HEK293T (cell line): ENCODE data around the gene ZNF580.

Experiments used
- CTCF ChIA-PET: fragments of 350-600 bp; formaldehyde crosslinking; extraction: SDS; loops from one replicate; lab custom pipeline; 2021; ENCODE audit warnings: antibody characterized with exemption, inconsistent platforms; lab: Yijun Ruan, JAX
- POLR2A ChIA-PET: fragments of 350-600 bp; formaldehyde crosslinking; extraction: SDS; loops from one replicate; lab custom pipeline; 2020; ENCODE audit warnings: antibody characterized with exemption, inconsistent platforms; lab: Yijun Ruan, JAX
- DNase-seq: peaks from one replicate; pipeline ENCODE4 v3.0.0; 2012; ENCODE audit warnings: mixed read lengths; ENCODE audit errors: extremely low spot score
- ARNT ChIP-seq: fragments of 450-650 bp; IDR thresholded peaks from 2 replicates; pipeline ENCODE4 v1.6.1; 2017; ENCODE audit warnings: mild to moderate bottlenecking
- BHLHE40 ChIP-seq: fragments of 450-650 bp; IDR thresholded peaks from 2 replicates; pipeline ENCODE4 v1.6.1; 2016; ENCODE audit warnings: mild to moderate bottlenecking, moderate library complexity, borderline replicate concordance
- CTBP1 ChIP-seq: fragments of 450-650 bp; IDR thresholded peaks from 2 replicates; pipeline ENCODE4 v1.6.1; 2016; ENCODE audit warnings: borderline replicate concordance
- ELF4 ChIP-seq: fragments of 450-650 bp; IDR thresholded peaks from 2 replicates; pipeline ENCODE4 v1.6.1; 2017; ENCODE audit warnings: antibody characterized with exemption
- FOXA1 ChIP-seq: fragments of 450-650 bp; IDR thresholded peaks from 2 replicates; pipeline ENCODE4 v1.6.1; 2016; ENCODE audit warnings: mild to moderate bottlenecking
- FOXK2 ChIP-seq: fragments of 450-650 bp; IDR thresholded peaks from 2 replicates; pipeline ENCODE4 v1.6.1; 2016; ENCODE audit warnings: mild to moderate bottlenecking
- FOXM1 ChIP-seq: fragments of 450-650 bp; IDR thresholded peaks from 2 replicates; pipeline ENCODE4 v1.6.1; 2017; ENCODE audit warnings: mild to moderate bottlenecking, borderline replicate concordance
- HDGF ChIP-seq: fragments of 450-650 bp; IDR thresholded peaks from 2 replicates; pipeline ENCODE4 v1.6.1; 2017; ENCODE audit warnings: antibody characterized with exemption, borderline replicate concordance
- L3MBTL2 ChIP-seq: fragments of 450-650 bp; conservative IDR thresholded peaks from 2 replicates; pipeline ENCODE4 v1.6.1; 2016; ENCODE audit warnings: mild to moderate bottlenecking
- LEF1 ChIP-seq: fragments of 450-650 bp; IDR thresholded peaks from 2 replicates; pipeline ENCODE4 v1.6.1; 2017; ENCODE audit warnings: mild to moderate bottlenecking, borderline replicate concordance
- NFRKB ChIP-seq: fragments of 450-650 bp; IDR thresholded peaks from 2 replicates; pipeline ENCODE4 v1.6.1; 2016; ENCODE audit warnings: mild to moderate bottlenecking, moderate library complexity
- SP1 ChIP-seq: fragments of 450-650 bp; IDR thresholded peaks from 2 replicates; pipeline ENCODE4 v1.6.1; 2017
- SUZ12 ChIP-seq: fragments of 450-650 bp; IDR thresholded peaks from 2 replicates; pipeline ENCODE4 v1.6.1; 2016; ENCODE audit warnings: mild to moderate bottlenecking
- TARDBP ChIP-seq: fragments of 450-650 bp; IDR thresholded peaks from 2 replicates; pipeline ENCODE4 v1.6.1; 2016
- ZNF384 ChIP-seq: fragments of 450-650 bp; IDR thresholded peaks from 2 replicates; pipeline ENCODE4 v1.6.1; 2016
- TF ChIP-seq, protein P1 (sequence below): fragments of 450-650 bp; IDR thresholded peaks from 2 replicates; pipeline ENCODE4 v1.6.1; 2016

ZNF580 gene, protein sequence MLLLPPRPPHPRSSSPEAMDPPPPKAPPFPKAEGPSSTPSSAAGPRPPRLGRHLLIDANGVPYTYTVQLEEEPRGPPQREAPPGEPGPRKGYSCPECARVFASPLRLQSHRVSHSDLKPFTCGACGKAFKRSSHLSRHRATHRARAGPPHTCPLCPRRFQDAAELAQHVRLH

DNA sequence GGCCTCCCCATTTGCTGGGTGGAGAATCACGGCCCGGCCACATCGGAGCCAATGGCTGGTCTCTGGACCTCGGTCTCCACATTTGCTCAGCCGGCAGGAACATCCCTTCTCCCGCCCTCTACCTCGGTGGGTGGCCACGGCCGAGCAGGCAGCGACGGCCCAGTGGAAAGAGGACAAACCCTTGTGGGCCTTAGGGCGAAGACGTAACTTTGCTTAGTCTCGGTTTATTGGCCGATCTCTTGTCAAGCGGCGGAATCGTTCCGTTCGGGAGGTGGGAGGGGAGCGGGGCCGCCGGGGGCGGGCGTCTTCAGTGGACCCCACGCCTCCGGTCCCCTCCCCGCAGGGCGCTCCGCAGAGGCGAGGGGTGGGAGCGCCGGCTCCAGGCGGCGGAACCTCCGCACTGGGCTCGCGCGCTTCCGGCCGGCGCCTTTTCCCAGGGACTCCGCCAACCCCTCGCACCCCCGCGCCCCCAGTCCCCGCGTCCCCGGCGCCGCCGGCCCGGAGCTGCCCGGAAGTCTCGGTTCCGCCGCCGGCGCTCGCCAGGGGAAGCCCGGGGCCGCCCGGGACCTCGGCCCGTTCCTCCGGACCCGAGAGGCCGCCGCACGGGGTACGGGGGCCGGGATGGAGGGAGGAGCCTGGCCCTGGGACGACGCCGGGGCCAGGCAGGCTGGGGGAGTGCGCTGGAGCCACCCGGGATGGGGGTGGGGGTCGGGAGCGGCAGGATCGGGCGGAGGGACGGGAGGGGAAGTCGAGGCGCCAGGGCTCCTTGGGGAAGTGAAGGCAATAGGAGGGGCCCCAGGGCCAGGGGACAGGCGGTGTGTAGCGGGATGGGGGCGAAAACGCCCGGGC is at the start of gene ZNF580:
Gene ZNF580 (plus strand): TSS at position 426 of the 849 bp plus-strand sequence. CDS start 1,507 bp downstream, outside the sequence.
- POLR2A ChIA-PET: interaction anchor here (1.5 to 1.8 kb wide), 3 partner anchors 14 to 37 kb away, joined by 3 read pairs; partner anchors contain the start of gene U2AF2
- CTCF ChIA-PET: interaction anchor here (0.7 to 1.3 kb wide), 2 partner anchors 12 to 41 kb away, joined by 4 to 5 read pairs; partner anchors contain the start of gene ZNF524
- DNase-seq: peak; percentile 66
- TF ChIP-seq FOXM1 (peak; percentile 11; the same call in 1 of the 2 replicates), FOXA1 (no peak)

DNA sequence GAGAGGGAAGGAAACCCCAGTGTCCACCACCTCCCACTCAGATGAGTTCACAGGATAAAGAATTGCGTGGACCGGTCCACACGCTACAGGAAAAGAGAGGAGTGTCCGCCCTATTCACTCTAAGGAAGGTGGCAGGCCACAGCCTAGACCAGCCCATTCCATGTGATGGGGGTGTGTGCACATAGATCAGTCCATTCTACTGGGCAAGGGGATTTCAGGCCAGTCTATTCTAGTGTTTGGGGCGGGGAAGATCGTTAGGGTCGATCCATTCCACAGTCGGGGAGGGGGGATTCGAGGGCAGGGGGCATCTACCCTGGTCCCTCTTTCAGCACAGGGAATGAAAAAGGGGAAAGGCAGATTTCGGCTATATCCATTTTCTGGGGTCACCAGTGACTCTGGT is 49.2 kb upstream of the ZNF580 start:
- peak; percentile 26 for DNase-seq
- ChIA-PET CTCF (no interaction called here), POLR2A (interaction anchor here (1.0 kb wide), 1 partner anchor 8 kb away, joined by 4 read pairs; the partner anchor contains the start of gene FIZ1)
- TF ChIP-seq FOXA1: no peak
- TF ChIP-seq, protein P1, sequence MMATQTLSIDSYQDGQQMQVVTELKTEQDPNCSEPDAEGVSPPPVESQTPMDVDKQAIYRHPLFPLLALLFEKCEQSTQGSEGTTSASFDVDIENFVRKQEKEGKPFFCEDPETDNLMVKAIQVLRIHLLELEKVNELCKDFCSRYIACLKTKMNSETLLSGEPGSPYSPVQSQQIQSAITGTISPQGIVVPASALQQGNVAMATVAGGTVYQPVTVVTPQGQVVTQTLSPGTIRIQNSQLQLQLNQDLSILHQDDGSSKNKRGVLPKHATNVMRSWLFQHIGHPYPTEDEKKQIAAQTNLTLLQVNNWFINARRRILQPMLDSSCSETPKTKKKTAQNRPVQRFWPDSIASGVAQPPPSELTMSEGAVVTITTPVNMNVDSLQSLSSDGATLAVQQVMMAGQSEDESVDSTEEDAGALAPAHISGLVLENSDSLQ: no peak
- TF ChIP-seq ELF4: no peak
- TF ChIP-seq FOXK2: no peak
- no peak for TF ChIP-seq FOXM1
- TF ChIP-seq HDGF: no peak
- TF ChIP-seq ZNF384: no peak
- TF ChIP-seq LEF1: no peak
- TF ChIP-seq TARDBP: no peak

DNA sequence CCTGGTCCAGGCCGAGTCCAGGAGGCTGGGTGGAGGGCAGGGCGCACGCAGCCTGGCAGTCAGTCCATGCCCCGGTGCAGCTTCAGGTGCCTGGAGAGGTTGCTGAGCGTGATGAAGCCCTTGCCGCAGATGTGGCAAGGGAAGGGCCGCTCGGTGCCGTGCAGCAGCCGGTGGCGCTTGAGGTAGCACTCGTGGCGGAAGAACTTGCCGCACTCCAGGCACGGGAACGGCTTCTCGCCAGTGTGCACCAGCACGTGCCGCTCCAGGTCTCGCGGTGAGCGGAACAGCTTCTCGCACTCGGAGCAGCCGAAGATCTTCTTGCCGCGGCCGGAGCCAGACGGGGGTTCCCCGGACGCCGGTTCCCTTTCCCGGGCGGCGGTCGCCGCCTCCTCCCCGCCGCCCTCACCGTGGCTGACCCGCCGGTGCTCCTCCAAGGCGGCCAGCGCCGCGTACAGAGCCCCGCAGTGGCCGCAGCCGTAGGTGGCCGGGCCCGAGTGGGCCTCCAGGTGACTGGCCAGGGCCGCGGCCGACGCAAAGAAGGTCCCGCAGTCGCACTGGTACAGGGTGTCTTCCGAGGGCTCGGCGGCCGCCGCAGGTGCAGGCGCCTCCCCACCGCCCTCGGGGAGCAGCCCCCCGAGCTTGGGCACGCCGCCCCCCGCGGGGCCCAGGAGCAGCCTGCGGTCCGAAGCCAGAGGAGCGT is 48.3 kb upstream of the ZNF580 start:
- DNase-seq: no peak
- ChIA-PET POLR2A (interaction anchor here (0.9 kb wide), 1 partner anchor 12 kb away, joined by 3 read pairs; the partner anchor contains the start of gene ZNF579), CTCF (no interaction called here)
- TF ChIP-seq, protein P1: no peak
- TF ChIP-seq FOXA1 (no peak), FOXK2 (no peak), L3MBTL2 (no peak)

DNA sequence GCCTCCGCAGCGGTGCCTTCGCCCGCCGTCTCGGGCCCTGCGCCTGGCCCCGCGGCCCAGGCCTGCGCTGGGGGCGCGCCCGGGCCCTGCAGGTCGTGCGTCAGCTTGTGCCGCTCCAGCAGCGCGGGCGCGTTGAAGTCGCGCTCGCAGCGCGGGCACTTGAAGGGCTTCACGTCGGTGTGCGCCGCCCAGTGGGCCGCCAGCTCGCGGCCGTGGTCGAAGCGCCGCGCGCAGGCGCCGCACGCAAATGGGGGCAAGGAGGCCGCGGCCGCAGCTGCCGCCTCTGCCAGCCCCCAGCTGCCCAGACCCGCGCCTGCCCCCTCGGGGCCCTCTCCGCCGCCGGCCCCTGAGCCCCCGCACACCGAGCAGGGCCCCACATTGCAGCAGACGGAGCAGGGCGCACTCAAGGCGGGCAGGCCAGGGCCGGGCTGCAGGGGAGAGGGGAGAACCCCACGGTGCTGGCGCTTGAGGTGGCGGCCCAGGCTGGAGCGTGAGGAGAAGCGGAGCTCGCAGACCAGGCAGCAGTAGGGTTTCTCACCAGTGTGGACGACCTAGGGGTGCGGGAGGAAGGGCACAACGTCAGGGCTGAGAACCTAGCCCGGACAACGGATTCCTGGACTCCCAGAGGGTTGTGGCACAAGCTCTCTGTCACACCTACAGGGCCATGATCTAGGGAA is 47.6 kb upstream of the ZNF580 start:
- ChIA-PET CTCF (no interaction called here), POLR2A (interaction anchor here (0.9 kb wide), 1 partner anchor 12 kb away, joined by 3 read pairs; the partner anchor contains the start of gene ZNF579)
- TF ChIP-seq ZNF384 (no peak), FOXA1 (no peak), SUZ12 (no peak), FOXM1 (no peak), TARDBP (no peak), HDGF (no peak), CTBP1 (no peak), LEF1 (no peak), L3MBTL2 (no peak), FOXK2 (no peak), NFRKB (no peak), ARNT (no peak), SP1 (no peak), BHLHE40 (no peak), ELF4 (no peak)
- TF ChIP-seq, protein P1: no peak
- DNase-seq: no peak

DNA sequence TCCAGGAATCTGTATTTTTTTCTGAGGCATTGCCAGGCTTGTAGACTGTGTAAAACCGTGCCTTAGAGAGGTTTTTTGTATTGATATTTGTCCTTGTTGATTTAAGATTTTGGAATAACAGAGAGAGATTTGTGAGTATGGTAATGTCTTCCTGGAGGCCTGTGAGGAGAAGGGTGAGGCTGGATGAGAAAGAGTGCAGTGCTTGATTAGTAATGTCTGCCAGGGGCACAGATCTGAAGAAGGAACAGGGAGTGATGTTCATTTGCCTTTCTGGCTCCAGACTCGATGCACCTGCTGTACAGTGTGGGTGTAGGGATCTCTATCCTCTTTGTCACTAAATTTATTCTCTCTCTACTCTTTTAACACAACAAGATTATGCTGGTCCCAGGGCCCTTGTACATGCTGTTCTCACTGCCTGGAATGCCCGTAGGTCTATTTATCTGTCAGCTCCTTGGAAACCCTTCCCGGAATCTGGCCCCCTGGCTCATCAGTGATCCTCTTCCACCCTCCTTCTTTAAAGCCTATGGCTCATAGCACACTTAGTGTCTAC is 45.7 kb upstream of the ZNF580 start:
- ChIA-PET CTCF (no interaction called here), POLR2A (no interaction called here)
- no peak for TF ChIP-seq FOXK2
- TF ChIP-seq ARNT: no peak
- TF ChIP-seq SP1: no peak
- no peak for TF ChIP-seq BHLHE40
- TF ChIP-seq HDGF: no peak
- TF ChIP-seq SUZ12: no peak
- TF ChIP-seq ZNF384: no peak
- TF ChIP-seq L3MBTL2: no peak
- TF ChIP-seq ELF4: no peak
- no peak for TF ChIP-seq NFRKB
- TF ChIP-seq LEF1: no peak
- TF ChIP-seq TARDBP: no peak
- no peak for DNase-seq
